Brain pericyte (primary cell): ENCODE results near the gene HOXC4.
"Not testable (repeated sequence)": the region's sequence is repeated elsewhere in the genome, so short reads cannot be mapped to it uniquely, and the experiment has no call there.

Experiments used
- DNase-seq: peaks from one replicate; pipeline ENCODE4 v3.0.0-alpha.2; 2012; ENCODE audit warnings: low read depth, low spot score

HOXC4 gene

DNA sequence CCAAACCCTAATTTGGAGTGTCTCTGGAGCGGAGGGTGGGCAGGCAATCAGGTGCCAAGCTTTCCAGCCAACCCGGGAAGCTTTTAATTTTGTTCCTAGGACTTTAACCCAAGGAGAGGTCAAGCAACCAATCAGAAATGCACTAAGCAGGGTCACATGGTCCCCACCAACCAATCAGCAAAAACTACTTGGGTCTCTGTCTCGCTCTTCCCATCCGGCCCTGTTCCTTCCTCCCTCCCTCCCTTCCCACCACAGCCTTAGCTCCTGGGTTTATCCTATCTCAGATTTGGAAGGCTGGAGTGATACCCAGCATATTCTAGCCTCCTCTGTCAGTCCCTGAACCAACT lies 13.5 kb upstream of the HOXC4 start:
- no peak for DNase-seq

DNA sequence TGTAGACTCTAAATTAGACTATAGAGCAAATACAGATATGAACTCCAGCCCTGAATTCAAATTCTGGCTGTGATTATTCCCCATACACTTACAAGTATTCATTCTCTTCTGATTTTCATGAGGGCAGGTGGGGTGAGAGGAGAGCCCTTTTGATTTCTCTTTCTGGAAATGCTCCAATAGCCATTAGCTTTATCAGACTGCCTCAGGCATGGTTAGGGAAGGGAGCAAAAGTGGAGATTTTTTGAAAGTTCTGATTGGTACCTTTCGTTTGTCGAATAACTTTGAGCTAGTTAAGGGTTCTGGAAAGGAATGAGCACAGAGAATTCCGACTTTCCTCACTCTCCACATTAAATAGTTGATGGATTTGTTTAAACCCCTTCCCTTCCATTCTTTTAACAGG lies 13.0 kb upstream of the HOXC4 start:
- DNase-seq: no peak

DNA sequence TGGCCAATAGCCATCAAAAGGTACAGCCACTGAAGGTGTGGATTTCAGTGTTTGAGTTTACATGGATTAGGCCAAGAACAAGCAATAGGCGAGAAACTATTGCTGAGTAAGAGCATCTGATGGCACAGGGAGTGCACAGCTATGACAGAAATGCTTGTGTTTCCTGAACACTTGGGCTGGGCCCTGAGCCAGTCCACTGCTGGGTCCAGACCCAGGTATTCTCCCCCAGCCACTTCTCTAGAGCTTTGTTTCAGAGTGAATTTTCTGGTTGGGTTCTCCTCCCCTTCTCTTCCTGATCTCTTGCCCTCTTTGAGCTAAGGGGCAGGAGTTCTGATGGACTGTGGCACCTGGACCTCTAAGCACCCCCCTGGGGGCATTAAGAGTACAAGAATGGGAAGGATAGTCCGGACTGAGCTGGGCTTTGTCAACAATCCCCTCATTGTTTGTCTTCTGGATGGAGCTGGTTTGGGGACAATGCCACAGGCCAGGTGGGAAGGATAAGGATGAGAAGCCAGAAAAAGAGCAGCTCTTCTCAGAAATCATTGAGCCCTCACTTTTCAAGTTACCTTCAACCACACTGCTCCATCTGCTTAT lies 12.4 kb upstream of the HOXC4 start:
- no peak for DNase-seq

DNA sequence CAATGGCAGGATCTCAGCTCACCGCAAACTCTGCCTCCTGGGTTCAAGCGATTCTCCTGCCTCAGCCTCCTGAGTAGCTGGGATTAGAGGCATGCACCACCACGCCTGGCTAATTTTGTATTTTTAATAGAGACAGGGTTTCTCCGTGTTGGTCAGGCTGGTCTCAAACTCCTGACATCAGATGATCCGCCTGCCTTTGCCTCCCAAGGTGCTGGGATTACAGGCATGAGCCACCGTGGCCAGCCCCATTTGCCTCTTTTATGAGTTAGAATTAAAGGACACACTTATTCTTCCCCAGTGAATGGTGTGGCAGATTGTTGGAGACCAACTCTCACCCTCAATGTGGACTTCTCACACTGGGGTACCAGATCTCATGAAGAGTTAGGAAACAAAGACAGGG lies 11.6 kb upstream of the HOXC4 start:
- DNase-seq: not testable (repeated sequence)

DNA sequence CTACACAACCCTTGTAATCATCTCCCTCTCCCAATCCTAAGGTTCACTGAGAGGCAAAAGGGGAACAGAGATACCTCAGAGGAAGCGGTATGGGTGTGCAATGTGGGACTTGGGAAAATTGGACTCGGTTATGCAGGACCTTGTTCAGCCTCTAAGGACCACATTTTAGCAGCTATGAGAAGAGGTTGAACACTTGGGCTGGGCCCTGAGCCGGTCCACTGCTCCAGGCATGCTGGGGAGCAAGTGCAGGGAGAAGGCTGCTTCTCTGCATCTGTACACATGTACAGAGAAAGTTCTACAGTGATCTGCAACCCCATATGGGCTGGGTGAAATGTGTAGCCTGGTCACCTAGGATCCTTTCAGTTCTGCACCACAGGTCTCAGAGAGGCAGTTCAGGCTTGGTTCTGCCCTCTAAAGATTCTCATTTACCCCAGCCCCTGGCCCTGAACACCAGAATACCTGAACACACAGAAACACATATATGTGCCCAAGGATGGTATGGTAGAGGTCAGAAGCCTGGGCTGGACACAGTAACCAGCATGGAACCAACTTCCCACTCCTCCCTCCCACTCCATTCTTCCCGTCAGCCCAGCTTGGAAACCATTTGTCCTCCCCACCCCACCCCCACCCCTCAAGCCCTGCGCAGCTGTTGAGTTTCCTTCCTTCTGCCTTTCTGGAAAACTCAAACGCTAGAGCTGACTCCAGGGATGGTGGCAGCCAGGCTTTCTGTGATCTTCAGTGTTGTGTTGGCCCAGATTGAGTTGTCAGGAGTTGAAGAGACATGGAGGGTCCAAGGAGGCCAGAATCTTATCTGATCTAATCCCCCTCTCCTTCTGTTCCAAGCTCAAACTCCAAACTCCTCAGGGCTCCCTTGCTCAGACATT lies 10.4 kb upstream of the HOXC4 start:
- DNase-seq: no peak

DNA sequence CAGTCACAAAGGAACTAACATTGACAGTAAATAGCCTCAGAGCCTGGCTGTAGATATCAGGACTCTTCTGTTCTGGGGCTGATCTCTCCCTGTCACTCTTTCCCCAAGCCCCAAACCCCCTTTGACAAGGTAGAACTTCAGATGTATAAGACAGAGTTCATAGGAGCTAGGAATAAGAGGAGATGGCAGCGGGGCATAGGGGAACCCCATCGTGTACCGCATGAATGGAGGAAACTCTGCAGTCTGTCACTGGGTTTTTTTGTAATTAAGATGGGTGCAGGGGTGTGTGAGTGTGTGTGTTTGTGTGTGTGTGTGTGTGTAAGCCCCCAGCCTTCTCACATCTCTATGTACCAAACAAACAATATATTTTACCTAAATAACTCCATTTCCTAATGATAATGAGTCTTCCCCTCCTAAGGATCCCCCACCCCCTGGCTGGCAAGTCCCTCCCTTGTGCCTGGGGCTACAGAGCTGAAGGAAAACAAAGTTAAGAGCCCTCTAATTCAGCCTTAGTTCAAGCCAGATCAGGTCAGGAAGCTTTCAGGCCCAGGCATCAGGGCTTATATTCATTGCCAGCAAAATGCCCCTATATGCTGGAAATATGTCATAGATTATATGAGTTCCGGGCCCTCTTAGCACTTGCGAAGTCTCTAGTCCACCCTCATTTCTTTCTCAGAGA lies 9.1 kb upstream of the HOXC4 start:
- DNase-seq: no peak

DNA sequence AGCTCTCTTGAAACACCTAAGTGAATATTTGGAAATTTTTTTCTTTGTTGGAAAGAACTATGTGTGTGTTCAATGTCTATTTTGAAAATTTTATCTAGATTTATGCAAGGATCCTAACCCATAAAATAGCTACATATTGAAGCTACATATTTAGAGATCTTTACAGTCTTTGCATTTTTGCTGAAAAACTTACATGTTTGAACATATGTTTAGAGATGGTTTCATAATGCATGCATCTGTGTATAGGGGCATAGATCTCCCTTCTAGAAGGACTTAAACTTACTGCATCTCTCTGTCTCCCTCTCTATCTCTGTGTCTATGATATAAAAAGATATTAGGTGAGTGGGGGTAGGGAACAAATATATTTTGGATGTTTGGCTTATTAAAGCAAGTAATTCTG lies 8.2 kb upstream of the HOXC4 start:
- DNase-seq: no peak

DNA sequence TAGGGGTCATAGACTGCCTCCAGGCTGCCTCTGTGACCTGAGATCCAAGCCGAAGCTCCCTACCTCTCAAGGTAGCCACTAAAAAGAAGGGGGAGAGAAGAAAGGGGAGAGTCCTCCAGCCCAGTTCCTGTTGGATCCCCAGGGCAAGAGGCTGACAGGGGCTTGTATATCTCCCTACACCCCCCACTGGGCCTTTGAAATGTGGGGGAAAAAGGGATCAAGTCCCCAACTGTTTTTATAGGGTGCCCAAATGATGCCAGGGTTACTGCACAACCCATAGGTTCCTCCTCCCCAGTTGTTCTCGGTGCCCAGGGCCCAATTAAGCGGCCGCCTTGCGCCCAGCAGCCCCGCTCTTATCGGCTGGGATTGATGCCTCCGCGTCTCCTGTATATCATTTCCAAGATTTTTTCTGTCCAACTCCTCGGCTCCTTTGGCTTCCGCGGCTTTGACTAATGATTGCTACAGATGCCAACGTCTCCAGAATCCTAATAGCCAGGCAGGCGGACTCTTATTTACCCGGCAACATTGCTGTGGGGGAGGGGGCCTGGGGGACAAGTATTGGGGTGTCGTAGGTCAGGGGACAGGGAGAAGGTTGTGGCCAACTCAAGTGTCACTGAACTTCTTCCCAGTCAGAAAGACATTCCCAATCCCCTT lies 7.6 kb upstream of the HOXC4 start:
- no peak for DNase-seq

DNA sequence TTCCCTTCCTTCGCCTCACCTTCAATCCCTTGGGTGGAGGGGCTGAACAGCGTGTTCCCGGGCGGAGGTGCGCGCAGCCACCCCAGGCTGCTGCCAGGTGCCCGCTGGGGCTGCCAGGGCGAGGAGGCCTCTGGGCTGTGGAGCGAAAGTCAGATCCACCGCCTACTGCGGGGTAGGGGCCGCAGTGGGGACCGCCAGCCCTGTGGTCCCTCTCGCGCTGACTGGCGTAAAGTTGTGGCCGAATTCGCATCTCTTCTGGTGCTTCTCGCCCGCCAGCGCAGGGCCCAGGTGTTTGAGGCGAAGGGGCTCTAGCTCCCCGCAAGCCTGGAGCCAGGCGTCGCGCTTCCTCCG lies 6.9 kb upstream of the HOXC4 start:
- DNase-seq: no peak

DNA sequence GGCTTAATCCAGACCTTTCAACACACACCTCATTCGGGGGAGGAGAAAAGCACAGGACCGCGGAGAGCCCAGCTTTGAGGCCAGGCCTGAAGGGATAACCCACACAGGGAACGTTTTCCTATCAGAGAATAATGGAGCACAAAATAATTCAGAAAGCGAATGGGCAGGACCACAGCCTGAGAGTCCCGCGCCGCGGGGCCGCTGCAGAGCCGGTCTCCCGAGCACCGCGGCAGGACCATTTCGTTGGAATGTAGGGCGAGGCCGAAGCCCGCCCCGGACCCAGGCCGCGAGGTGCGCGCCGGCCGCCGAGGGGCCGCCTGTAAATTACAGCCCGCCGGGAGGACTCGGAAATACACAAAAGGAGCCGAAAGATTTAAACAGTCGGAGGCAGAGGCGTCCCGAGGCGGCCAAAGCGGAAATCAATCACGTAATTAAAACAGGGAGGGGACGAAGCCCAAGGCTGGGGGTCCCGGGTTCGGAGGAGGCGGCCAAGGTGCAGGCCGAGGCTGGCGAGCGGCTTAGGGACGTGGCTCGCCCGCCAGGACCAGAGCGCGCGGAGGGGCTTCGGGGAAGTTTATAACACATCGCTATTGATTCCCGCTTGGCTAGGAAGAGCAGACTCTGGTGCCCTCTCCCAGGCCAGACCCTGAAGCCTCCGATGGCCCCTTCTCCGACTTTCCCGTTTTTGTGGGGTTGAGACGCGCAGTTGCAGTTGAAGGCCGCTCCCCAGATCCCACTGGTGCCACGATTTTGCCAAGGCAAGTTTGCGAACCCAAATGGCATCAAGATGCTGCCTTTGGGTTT lies 6.3 kb upstream of the HOXC4 start:
- DNase-seq: no peak

DNA sequence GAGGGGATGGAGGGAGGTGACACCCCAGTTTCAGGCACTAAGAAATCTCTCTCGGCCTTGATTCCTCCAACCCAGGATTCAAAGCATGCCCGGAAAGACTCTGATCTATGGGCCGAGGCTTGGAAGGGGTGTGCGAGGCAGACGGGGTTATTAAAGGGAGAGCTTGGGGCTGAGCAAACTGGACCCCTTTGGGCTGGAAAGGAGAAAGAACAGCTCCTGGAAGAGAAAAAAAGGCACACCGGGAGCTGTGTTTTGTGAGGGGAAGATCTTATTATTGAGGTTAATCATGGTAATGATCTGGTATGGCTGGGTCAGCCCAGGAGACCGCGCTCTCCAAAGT lies 5.7 kb upstream of the HOXC4 start:
- DNase-seq: no peak

DNA sequence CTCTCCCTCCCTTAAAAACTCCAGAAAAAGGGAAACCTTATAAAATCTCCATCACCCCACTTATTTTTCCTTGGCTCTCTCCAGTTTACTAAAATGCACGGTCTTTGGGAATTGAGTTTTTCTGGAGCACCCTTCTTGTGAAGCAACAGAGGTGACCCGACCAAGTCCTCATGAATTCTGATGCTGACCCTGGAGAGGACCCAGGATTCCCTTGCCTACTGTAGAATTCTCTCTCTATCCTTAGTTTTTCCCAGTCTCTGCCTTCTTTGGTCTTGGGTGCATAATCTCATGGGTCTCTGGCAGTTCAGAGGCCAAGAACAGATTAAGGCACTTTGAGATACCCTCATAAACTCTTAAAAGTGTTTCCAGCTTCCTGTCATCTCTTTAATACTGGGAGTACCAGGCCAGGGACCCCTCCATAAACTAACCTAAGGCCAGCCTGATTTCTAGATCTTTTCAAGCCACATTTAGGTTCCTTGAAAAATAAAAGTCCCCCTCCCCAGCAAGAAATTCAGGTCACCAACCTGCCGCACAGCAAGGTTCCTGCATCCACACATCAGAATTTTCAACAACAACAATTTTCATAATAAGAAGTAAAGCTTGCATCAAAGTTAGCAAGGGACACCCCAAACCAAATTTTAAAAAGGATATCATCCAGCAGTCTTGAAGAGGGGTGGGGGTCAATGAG lies 5.1 kb upstream of the HOXC4 start:
- no peak for DNase-seq

DNA sequence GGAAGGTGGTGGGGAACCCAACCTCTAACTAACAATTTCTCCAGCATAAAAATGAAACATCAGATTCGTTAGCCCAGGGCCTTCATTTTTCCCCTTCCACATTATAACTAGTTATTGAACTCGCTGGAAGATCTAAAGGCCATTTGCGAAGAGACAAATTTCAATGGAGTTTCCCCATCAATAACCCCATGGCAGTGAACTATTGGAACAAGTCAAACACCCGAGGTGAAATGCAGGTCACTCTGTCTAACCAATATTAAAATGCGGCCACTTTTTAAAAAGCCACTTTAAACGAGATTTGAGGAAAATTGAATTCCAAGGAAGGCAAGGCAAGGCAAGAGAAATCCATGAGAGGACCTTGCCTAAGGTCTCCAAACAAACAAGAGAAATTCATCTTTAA lies 4.5 kb upstream of the HOXC4 start:
- no peak for DNase-seq

DNA sequence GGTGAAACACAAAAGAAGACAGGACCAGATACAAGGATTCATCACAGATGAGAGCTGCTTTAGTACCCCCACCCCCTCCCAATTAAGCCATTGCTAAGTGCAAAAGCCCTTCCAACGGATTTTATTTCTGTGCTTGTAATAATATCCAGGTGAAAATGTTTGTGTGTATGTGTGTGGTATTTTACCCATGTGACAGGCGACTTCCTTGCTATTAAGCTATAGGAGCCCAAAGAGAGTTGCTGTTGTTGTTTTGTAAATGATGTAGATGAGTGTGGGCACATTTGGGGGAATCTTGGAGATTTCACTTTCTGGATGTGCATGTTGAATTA lies 3.2 kb upstream of the HOXC4 start:
- DNase-seq: no peak

DNA sequence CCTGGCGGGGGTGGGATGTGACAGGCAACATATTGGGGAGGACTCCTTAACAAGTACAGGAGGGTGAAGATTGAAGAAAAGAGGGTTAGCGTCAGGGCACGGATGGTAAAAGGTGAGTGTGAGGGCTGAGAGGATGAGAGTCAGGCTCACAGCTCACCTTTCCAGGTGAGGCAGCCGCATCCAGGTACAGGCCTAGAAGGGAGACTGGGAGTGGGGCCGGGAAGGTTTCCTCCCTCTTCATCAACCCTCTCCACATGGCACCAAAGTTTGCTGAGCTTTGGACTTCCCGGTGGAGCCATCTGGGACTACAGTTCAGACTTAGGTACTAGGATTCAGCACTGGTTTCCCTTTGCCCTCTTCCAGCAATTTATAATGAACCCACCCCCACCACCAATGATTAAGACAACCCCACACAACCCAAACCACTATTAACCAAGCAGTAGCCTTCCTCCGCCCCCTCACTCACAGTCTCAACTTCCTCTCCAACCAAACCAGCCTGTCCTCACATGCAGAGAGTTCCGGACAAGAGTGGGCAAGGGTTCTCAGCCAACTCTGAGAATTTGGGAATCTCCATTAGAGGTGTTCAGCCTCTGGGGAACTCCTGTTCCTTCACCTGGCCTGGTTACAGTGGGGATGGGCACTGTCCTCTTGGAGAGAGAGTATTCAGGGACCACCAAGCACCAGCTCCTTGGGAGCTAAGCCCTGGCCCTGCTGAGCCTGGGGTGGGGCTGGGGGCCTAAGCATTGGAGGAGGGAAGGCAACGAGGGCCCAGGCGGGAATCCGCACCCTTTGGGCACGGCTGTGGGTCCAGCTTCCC lies 2.4 kb upstream of the HOXC4 start:
- DNase-seq: no peak

DNA sequence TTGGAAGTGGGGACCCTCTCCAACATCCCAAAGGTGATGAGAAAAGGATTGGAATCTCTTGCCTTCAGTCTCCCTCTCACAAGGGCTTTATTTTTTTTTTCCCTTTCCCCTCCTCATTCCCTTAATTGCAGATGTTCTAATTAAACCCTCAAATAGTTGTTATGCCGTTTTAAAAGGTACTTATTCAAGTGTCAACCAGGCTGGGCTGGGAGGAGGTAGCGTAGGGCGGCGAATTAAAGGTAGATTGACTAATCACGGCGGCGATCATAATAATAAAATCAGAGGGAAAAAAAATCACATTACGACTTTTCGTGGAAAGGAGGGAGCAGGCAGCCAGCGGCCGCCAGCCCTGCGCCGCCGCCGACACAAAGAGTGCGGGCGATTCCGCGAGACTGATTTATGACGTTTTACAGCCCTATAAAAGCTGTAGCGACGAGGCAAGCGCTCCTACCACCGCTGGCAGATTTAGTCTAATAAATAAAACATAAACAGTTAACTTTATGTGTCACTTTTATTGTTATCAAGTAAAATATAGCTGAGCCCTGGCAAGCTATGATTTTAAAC lies 1.7 kb upstream of the HOXC4 start:
- DNase-seq: no peak

DNA sequence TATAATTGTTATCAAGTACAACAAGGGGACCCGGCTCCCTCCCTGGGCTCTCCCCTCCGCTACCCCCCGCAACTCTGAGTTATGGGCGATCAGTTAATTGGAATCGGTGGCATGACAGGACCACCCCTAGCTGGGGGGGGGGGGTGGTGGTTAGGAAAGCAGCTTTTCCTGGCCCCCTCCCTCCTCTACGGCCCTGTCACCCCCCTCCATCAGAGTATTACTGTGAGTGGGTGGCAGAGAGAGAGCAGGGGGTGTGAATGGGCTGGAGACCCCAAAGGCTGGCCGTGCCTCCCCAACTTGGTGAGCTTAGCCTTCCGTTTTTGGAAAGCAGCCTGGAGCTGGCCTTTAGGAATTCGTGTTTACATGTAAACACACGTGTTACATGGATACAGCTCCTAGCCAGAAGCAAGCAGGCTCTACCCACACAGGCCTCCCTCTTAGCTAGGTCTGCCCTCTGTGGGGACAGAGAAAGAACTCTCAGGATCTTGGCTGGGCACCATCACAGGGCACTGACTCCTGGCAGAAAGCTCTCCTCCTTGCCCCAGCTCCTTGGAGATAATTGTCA lies 1.1 kb upstream of the HOXC4 start:
- DNase-seq: no peak

DNA sequence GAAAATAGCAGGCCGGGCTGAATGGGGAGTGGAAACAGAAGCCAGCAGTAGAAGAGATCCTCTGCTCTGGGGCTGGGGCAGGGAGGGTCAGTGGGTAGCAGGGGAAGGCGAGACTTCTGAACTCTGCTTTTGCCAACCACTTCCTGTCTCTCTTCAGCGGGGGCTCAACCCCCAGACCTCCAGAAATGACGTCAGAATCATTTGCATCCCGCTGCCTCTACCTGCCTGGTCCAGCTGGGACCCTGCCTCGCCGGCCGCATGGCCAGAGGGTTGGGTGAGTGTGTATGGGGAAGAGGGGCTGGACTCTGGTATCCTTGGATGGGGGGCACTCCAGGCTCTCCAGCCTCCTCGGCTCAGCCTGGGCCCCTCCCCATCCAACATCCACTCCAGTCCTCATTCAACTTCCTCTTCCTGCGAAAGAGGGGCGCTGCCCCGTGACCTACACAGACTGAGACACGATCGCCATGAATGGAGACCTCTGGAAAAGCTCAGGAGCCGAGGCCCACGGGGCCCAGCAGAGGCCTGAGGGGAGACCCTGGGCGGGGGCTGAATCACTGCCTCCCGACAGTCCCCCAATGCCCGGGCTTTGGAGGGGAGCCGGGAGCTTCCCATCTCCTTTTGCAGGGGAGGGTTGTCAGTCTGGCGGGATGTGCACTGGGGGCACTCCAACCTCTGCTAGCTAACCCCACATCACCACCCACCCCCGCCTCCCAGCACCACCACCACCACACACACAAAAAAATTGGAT lies 458 bp upstream of the HOXC4 start:
- no peak for DNase-seq

DNA sequence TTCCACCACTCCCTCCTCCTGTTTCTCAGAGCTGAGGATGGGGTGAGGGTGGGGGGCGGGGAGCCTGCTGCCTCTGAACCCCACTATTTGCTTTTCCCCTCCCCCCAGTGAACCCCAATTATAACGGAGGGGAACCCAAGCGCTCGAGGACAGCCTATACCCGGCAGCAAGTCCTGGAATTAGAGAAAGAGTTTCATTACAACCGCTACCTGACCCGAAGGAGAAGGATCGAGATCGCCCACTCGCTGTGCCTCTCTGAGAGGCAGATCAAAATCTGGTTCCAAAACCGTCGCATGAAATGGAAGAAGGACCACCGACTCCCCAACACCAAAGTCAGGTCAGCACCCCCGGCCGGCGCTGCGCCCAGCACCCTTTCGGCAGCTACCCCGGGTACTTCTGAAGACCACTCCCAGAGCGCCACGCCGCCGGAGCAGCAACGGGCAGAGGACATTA lies 1.1 kb downstream of the HOXC4 start:
- DNase-seq: no peak
